ENCODE measurements around the gene PIGV.
A peak's percentile ranks its signal among the peaks of the same experiment; 100 is the strongest.

Gene PIGV

GRCh38 chr1:26787706-26788514 is at the start of gene PIGV:
Gene PIGV, plus strand, starts transcription at chr1:26787950. Its CDS starts 2,866 bp downstream, at chr1:26790816.
- DNase-seq (ENCODE audit: low read depth in 2 of 2), result peak; percentile 76 to 80

- DNase-seq (ENCODE audit: low read depth in 2 of 2), result no peak
These were observed 48.3 kb upstream of the PIGV start for GRCh38 chr1:26739329-26739914.

GRCh38 chr1:26740023-26740634 is 47.6 kb upstream of the PIGV start:
- no peak for DNase-seq (ENCODE audit: low read depth in 2 of 2)

GRCh38 chr1:26740952-26741351 is 46.8 kb upstream of the PIGV start:
- no peak for DNase-seq (ENCODE audit: low read depth in 2 of 2)

- no peak for DNase-seq (ENCODE audit: low read depth in 2 of 2)
These were observed 44.2 kb upstream of the PIGV start for GRCh38 chr1:26743426-26744059.

GRCh38 chr1:26744075-26744959 is 43.4 kb upstream of the PIGV start:
- DNase-seq (ENCODE audit: low read depth in 2 of 2), result peak; percentile 54 to 65

GRCh38 chr1:26745191-26745590 is 42.6 kb upstream of the PIGV start:
- no peak for DNase-seq (ENCODE audit: low read depth in 2 of 2)

- no peak for DNase-seq (ENCODE audit: low read depth in 2 of 2)
These were observed 40.7 kb upstream of the PIGV start for GRCh38 chr1:26747048-26747447.

- no peak for DNase-seq (ENCODE audit: low read depth in 2 of 2)
These were observed 39.4 kb upstream of the PIGV start for GRCh38 chr1:26748351-26748750.

- no peak for DNase-seq (ENCODE audit: low read depth in 2 of 2)
These were observed 38.3 kb upstream of the PIGV start for GRCh38 chr1:26749458-26749857.

GRCh38 chr1:26750428-26750827 is 37.3 kb upstream of the PIGV start:
- DNase-seq (ENCODE audit: low read depth in 2 of 2), result no peak

GRCh38 chr1:26752519-26752918 is 35.2 kb upstream of the PIGV start:
- DNase-seq (ENCODE audit: low read depth in 2 of 2), result no peak

GRCh38 chr1:26754086-26754874 is 33.5 kb upstream of the PIGV start:
- no peak for DNase-seq (ENCODE audit: low read depth in 2 of 2)

- DNase-seq (ENCODE audit: low read depth in 2 of 2), result no peak
These were observed 29.4 kb upstream of the PIGV start for GRCh38 chr1:26758358-26758757.

- no peak for DNase-seq (ENCODE audit: low read depth in 2 of 2)
These were observed 28.2 kb upstream of the PIGV start for GRCh38 chr1:26759531-26759930.

GRCh38 chr1:26761217-26761616 is 26.5 kb upstream of the PIGV start:
- DNase-seq (ENCODE audit: low read depth in 2 of 2), result no peak

- no peak for DNase-seq (ENCODE audit: low read depth in 2 of 2)
These were observed 20.0 kb upstream of the PIGV start for GRCh38 chr1:26767714-26768113.

- DNase-seq (ENCODE audit: low read depth in 2 of 2), result no peak
These were observed 19.0 kb upstream of the PIGV start for GRCh38 chr1:26768755-26769154.

GRCh38 chr1:26771285-26771642 is 16.5 kb upstream of the PIGV start:
- no peak for DNase-seq (ENCODE audit: low read depth in 2 of 2)

GRCh38 chr1:26771643-26772321 is 16.0 kb upstream of the PIGV start:
- DNase-seq (ENCODE audit: low read depth in 2 of 2), result no peak

Measured in stimulated activated CD8-positive, alpha-beta memory T cell treated with anti-CD3 and anti-CD28 coated beads, Interleukin-7, amount 100 ng/mL, for 1 hour (primary cell).